ENCODE measurements around the gene ARRDC4.

The ARRDC4 gene

DNA sequence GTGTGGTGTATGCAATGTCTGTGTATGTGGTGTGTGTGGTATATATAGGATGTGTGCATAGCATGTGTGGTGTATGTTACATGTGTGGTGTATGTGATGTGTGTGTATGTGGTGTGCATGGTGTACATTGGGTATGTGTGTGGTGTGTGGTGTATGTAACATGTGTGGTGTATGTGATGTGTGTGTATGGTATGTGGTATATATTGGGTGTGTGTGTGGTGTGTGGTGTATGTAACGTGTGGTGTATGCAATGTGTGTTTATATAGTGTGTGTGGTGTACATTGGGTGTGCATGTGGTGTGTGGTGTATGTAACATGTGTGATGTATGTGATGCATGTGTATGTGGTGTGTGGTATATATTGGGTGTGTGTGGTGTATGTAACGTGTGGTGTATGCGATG is 41.9 kb downstream of the ARRDC4 start:
- Mint-ChIP-seq H3K4me1 (no peaks in the 10 kb centered on the region), H3K27me3 (no peaks in the 10 kb centered on the region), H3K27ac (no peak overlapping the region), H3K9me3 (no peaks in the 10 kb centered on the region), H3K36me3 (no peaks in the 10 kb centered on the region), H3K4me3 (no peak overlapping the region)

DNA sequence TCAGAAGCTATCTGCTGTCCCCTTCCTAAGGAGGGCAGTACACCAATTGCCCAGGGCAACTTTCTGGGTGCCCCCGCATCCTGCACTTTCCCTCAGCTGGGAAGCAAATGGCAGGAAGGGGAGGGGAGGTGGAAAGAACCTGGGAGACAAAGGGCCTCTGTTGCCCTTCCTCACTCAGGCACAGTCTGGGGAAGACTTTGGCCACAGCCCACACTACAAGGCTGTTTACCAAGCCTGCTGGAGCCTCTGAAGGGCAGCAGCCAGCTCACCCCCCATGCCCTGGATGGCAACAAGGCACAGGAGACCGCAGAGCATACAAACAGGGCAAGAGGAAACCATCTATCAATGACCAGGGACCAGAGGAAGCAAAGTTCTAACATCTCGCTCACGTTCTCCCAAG is 42.4 kb downstream of the ARRDC4 start:
- Mint-ChIP-seq H3K27me3 (no peaks in the 10 kb centered on the region), H3K27ac (no peak overlapping the region), H3K4me1 (no peaks in the 10 kb centered on the region), H3K9me3 (no peaks in the 10 kb centered on the region), H3K4me3 (no peak overlapping the region), H3K36me3 (no peaks in the 10 kb centered on the region)

DNA sequence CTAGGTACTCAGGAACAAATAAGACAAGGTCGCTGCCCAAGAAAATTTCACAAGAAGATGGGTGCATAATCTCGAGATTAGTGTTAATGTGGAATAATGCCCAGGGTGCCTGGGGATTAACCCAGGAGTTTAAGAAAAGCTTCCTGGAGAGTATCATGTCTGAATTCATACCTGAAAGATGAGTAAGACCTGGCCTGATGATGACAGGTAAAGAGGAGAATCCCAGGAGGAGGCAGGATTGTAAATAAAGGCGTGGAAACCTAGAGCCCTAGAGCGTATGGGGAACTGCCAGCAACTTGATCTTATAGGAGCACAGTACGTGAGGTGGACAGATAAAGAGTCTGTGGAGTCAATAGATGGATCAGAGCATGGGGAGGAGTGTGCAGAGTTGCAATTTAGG is 43.0 kb downstream of the ARRDC4 start:
- Mint-ChIP-seq H3K27me3 (no peaks in the 10 kb centered on the region), H3K27ac (no peak overlapping the region), H3K9me3 (no peaks in the 10 kb centered on the region), H3K4me3 (no peak overlapping the region), H3K36me3 (no peaks in the 10 kb centered on the region), H3K4me1 (no peaks in the 10 kb centered on the region)

DNA sequence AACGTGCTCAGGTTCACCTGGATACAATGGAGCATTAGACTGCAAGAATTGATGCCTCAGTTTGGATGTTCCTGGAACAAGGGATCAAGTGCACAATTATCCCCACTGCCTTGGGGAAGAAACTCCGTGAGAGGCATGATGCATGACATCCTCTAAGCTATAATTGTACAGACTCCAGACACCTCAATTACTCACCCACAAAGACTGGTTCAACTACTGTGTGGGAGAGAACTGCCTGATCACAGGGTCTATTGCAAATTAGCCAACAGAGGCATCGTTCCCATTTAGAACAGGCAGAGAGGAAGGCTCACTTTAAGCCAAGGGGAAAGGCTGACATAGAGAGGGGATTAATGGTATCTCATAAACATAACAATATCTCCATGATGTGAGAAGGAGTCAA is 43.5 kb downstream of the ARRDC4 start:
- no peaks in the 10 kb centered on the region for H3K36me3 Mint-ChIP-seq
- no peak overlapping the region for H3K4me3 Mint-ChIP-seq
- no peak overlapping the region for H3K27ac Mint-ChIP-seq
- no peaks in the 10 kb centered on the region for H3K9me3 Mint-ChIP-seq
- no peaks in the 10 kb centered on the region for H3K27me3 Mint-ChIP-seq
- no peaks in the 10 kb centered on the region for H3K4me1 Mint-ChIP-seq

DNA sequence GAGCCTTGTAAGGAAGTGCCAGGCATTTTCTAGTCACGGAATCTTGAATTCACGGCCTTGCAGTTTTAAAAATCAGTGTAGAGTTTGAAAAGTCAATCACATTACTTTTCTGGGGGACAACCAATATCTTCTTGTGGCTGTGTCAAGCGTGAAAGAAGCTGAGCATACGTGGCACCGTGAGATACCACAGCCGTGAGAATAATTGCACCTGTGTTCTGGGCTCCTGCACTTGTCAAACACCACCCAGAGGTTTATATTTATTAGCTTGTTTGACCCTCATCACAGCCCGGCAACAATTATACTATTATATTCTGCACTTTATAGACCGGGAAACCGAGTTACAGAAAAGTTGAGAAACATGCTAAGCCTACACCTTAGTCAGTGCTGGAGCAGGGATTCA is 45.2 kb downstream of the ARRDC4 start:
- Mint-ChIP-seq H3K4me3 (no peak overlapping the region), H3K4me1 (no peaks in the 10 kb centered on the region), H3K9me3 (no peaks in the 10 kb centered on the region), H3K27me3 (no peaks in the 10 kb centered on the region), H3K27ac (no peak overlapping the region), H3K36me3 (no peaks in the 10 kb centered on the region)

DNA sequence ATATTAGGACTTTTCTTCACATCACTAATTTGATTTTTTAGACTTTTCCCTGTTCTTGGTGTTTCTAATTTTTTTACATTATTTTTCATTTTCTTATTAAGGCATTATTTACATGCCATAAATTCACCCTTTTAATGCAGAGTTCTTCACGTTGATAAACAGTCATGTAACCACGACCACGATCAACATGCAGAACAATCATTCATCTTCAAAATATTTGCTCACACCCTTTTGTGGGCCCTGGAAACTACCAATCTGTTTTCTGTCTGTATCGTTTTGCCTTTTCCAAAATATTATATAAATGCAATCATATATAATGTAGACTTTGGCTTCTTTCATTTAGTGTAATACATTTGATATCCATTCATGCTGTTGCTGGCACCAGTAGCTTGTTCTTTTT is 48.7 kb downstream of the ARRDC4 start:
- Mint-ChIP-seq H3K27ac (no peak overlapping the region), H3K27me3 (peaks cover 7% of the 10 kb centered on the region), H3K4me1 (no peaks in the 10 kb centered on the region), H3K9me3 (no peaks in the 10 kb centered on the region), H3K4me3 (no peak overlapping the region), H3K36me3 (no peaks in the 10 kb centered on the region)

DNA sequence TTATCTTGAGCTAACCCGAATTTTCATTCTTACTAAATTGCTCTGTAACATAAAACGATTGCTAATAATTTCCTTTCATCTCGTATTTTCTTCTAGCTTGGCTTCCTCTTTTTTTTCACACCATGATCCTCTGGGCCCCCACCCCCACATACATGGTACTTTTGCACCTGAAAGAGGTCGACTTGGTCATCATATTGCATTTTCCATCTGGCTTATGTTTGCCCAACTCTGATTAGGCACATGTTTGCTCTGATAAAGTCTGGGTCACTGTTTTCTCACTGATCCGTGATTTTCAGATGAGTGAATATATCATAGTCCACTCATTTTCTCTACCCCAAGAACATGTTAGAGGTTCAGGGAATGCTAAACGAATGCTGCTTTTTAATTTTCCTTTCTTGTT is 49.5 kb downstream of the ARRDC4 start:
- Mint-ChIP-seq H3K4me1 (no peaks in the 10 kb centered on the region), H3K9me3 (no peaks in the 10 kb centered on the region), H3K36me3 (no peaks in the 10 kb centered on the region), H3K27me3 (peaks cover 10% of the 10 kb centered on the region), H3K4me3 (no peak overlapping the region), H3K27ac (no peak overlapping the region)

DNA sequence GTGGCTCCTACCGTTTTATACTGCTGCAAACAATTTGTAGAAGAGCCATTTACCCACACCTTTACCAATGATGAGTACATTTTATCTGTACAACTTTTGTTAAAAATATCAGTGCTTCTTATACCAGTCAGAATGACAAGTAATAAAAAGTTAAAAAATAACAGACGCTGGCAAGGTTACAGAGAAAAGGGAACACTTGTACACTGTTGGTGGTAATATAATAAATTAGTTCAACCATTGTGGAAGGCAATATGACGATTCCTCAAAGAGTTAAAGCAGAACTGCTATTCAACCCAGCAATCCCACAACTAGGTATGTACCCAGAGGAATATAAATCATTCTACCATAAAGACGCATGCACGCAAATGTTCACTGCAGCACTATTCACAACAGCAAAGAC is 51.9 kb downstream of the ARRDC4 start:
- H3K9me3 Mint-ChIP-seq, result no peaks in the 10 kb centered on the region
- H3K36me3 Mint-ChIP-seq, result no peaks in the 10 kb centered on the region
- H3K4me3 Mint-ChIP-seq, result no peak overlapping the region
- peaks cover 10% of the 10 kb centered on the region for H3K27me3 Mint-ChIP-seq
- no peak overlapping the region for H3K27ac Mint-ChIP-seq
- no peaks in the 10 kb centered on the region for H3K4me1 Mint-ChIP-seq

DNA sequence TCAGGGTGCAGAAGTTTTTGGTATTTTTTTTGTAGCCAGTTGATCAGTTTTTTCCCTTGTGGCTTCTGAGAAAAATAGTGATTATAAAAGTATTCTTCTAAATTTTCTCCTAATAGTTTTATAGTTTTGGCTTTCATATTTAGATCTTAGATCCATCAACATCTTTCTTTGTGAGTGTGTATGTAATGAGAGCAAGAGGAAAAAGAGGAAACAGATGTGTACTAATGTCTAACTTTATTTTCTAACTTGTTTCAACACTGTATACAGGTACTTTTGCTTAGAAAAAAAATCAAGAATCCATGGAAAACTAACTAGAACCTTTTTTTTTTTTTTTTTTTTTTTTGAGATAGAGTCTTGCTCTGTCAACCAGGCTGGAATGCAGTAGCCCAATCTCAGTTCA is 53.1 kb downstream of the ARRDC4 start:
- Mint-ChIP-seq H3K27me3 (peaks cover 10% of the 10 kb centered on the region), H3K9me3 (no peaks in the 10 kb centered on the region), H3K27ac (no peak overlapping the region), H3K4me3 (no peak overlapping the region), H3K36me3 (no peaks in the 10 kb centered on the region), H3K4me1 (no peaks in the 10 kb centered on the region)

DNA sequence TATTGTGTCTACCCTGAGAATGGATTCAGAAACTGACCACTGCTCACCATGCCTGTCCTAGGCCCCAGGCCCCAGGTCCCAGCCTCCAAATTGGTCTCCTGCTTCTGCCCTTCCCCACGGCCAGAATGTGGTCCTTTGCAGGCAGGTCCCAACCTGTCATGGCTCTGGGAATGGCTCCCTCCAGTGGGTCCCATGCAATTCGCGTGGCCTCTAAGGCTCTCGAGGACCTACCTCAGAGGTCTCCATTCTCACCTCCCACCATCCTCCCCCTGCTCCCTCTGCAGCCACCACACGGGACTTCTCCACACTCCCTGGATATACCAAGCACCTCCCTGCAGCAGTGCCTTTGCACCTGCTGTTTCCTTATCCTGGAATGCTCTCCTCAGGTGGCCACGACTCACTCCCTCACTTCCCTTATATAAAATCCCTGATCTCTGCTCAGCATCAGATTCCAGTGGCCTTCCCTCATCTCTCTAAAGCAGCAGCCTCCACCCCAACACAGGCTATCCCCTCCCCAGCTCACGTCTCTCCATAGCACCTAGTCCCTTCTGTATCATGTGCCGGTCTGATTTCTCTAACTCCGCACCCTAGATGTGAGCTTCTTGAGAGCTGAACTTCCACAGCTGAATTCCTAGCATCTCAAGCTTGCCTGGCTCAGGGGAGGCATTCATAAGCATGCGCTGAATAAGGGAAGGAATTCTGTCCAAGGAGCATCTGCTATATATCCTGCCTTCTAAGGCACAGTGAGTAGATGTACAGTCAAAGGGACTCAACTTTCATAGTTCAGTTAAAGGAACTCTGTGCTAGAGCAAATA is 56.9 kb downstream of the ARRDC4 start:
- Mint-ChIP-seq H3K27me3 (peaks cover 13% of the 10 kb centered on the region), H3K36me3 (no peaks in the 10 kb centered on the region)

DNA sequence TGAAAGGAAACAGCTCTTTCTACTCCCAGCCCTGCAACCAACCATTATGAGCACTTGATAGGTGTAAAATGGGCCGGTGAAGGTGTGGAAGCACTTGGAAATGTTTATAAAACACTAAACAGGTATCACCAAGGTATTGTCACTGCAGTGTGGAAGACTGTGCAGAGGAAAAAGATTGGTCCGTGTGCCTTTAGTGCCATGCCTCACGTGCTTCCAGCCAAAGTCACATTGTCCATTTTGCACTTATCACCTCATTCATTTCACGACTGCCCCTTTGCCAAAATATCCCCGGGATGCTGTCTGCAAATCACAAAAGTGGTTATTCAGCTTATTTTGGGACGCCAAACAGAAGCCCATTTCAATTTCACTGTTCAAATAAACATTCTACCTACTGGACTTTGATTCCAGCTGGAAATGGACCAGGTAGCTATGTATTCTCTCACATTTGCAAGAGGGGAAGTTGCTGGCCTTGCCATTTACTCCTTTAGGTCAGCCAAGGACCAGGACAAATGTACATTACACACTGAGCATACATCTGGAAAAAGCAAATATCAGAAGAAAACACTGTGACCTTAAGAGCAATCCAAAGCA is 58.4 kb downstream of the ARRDC4 start:
- no peak overlapping the region for H3K27ac Mint-ChIP-seq
- H3K4me3 Mint-ChIP-seq, result no peak overlapping the region
- peaks cover 13% of the 10 kb centered on the region for H3K27me3 Mint-ChIP-seq
- H3K36me3 Mint-ChIP-seq, result no peaks in the 10 kb centered on the region
- H3K4me1 Mint-ChIP-seq, result no peaks in the 10 kb centered on the region
- H3K9me3 Mint-ChIP-seq, result peaks cover 4% of the 10 kb centered on the region

More for the DNA sequence above, 56.9 kb downstream of the ARRDC4 start:
- H3K4me3 Mint-ChIP-seq, result no peak overlapping the region
- no peaks in the 10 kb centered on the region for H3K4me1 Mint-ChIP-seq
- H3K9me3 Mint-ChIP-seq, result no peaks in the 10 kb centered on the region
- H3K27ac Mint-ChIP-seq, result no peak overlapping the region
